Testis (tissue), 3 donors: Measurements from ENCODE around the gene MRAP2. TPM values are rescaled to one million over a fixed set of nuclear protein-coding genes. Genes with fewer than 3 reads are reported as not detected.

ENCODE experiments used
- DNase-seq: peaks from one replicate; pipeline ENCODE4 v3.0.0-alpha.2; 2019
- H3K27ac ChIP-seq, 2 donors: fragments of 200-600 bp; sonication (generic); one replicate each; pipeline ENCODE4 v1.5.1; 2019
- H3K27me3 ChIP-seq: fragments of 200-600 bp; sonication (generic); one replicate; pipeline ENCODE4 v1.5.1; 2019
- H3K36me3 ChIP-seq: fragments of 200-600 bp; sonication (generic); one replicate; pipeline ENCODE4 v1.5.1; 2017; ENCODE audit warnings: low read depth; ENCODE audit errors: missing control alignments
- H3K4me1 ChIP-seq: fragments of 200-600 bp; sonication (generic); one replicate; pipeline ENCODE4 v1.5.1; 2019
- H3K4me3 ChIP-seq, 2 donors: fragments of 200-600 bp; sonication (generic); one replicate each; pipeline ENCODE4 v1.5.1; 2017 to 2019
- H3K9me3 ChIP-seq: fragments of 200-600 bp; sonication (generic); one replicate; pipeline ENCODE4 v1.5.1; 2017
- CTCF ChIP-seq, 3 experiments: fragments of 450-650 bp in 2 of 3; fragments of 200-600 bp in 1 of 3; sonication (generic) in 1 of 3; IDR thresholded peaks; one replicate each; pipeline ENCODE4 v1.5.1; 2016 to 2019; ENCODE audit warnings: antibody characterized with exemption in 3 of 3, mild to moderate bottlenecking in 2 of 3, moderate library complexity in 1 of 3
- POLR2A ChIP-seq: fragments of 450-650 bp; IDR thresholded peaks from one replicate; pipeline ENCODE4 v1.6.1; 2017; ENCODE audit warnings: antibody characterized with exemption, mild to moderate bottlenecking, moderate library complexity
- WGBS, 2 donors: methylation state at CpG; one replicate each; pipeline ENCODE4 v1.1.5; 2018; 5-methylcytosine and 5-hydroxymethylcytosine counted together
- intact Hi-C: fragments of 100-400 bp; cut with DNase I; formaldehyde crosslinking; loops from one replicate; pipeline ENCODE4 v1.15.1; 2023; ENCODE audit warnings: low total_unique reads
- polyA plus RNA-seq: library from polyadenylated mRNA; stranded (reverse); fragments of 350-450 nt; fragmentation: Illumina TruSeq; extraction: RNeasy Lipid Tissue Mini Kit (QIAGEN cat#74804); gene quantifications from one replicate; pipeline ENCODE4 v1.2.3, GENCODE V29; 2014; ENCODE audit warnings: low read depth, low replicate concordance; ENCODE audit not compliant: insufficient read depth
- total RNA-seq, 2 donors: library from RNA; depleted of rRNA; stranded (reverse); fragments of >200 nt; gene quantifications; one replicate each; pipeline ENCODE4 v1.2.3, GENCODE V29; 2016

MRAP2 gene
- total and polyA plus RNA-seq, 3 donors from 2014 or later, result 3.2 to 5.4 (median 4.1) TPM

- TF ChIP-seq CTCF (IDR thresholded peaks at IDR 0.05), result no peak
- no peak for TF ChIP-seq POLR2A
- DNase-seq, result no peak
- Histone ChIP-seq H3K9me3 (no peaks in the 10 kb centered on the region), H3K4me1 (no peaks in the 10 kb centered on the region), H3K4me3 (no peak overlapping the region), H3K27ac (no peak overlapping the region), H3K36me3 (no peaks in the 10 kb centered on the region), H3K27me3 (no peaks in the 10 kb centered on the region)
- intact Hi-C loops, result no loop called here
Observed at GRCh38 chr6:83998021-83998584, 35.5 kb upstream of the MRAP2 start.

GRCh38 chr6:84001119-84001518 lies 32.5 kb upstream of the MRAP2 start:
- intact Hi-C loops, result no loop called here
- H3K4me1 ChIP-seq, result no peaks in the 10 kb centered on the region
- 84 to 89% methylated on average over 3 of the region's 3 CpGs for WGBS, 2 donors
- H3K27me3 ChIP-seq, result no peaks in the 10 kb centered on the region
- TF ChIP-seq CTCF (IDR thresholded peaks at IDR 0.05) (no peak), POLR2A (no peak)
- H3K9me3 ChIP-seq, result no peaks in the 10 kb centered on the region
- no peak for DNase-seq
- H3K36me3 ChIP-seq, result no peaks in the 10 kb centered on the region
- H3K27ac ChIP-seq, result no peak overlapping the region
- no peak overlapping the region for H3K4me3 ChIP-seq

- 84% methylated on average over 2 of the region's 2 CpGs for WGBS, 2 donors
- Histone ChIP-seq H3K27ac (no peak overlapping the region), H3K36me3 (no peaks in the 10 kb centered on the region), H3K27me3 (no peaks in the 10 kb centered on the region), H3K9me3 (no peaks in the 10 kb centered on the region), H3K4me3 (no peak overlapping the region), H3K4me1 (no peaks in the 10 kb centered on the region)
- no peak for DNase-seq
- intact Hi-C loops, result no loop called here
- TF ChIP-seq CTCF (IDR thresholded peaks at IDR 0.05), result no peak
- no peak for TF ChIP-seq POLR2A
Observed at GRCh38 chr6:84002226-84002625, 31.3 kb upstream of the MRAP2 start.

- H3K27ac ChIP-seq, result no peak overlapping the region
- H3K4me3 ChIP-seq, result no peak overlapping the region
- WGBS, 2 donors, result 19 to 47% methylated on average over 1 of the region's 1 CpG
- H3K9me3 ChIP-seq, result no peaks in the 10 kb centered on the region
- no peaks in the 10 kb centered on the region for H3K4me1 ChIP-seq
- no peaks in the 10 kb centered on the region for H3K27me3 ChIP-seq
- no peaks in the 10 kb centered on the region for H3K36me3 ChIP-seq
- intact Hi-C loops, result no loop called here
- DNase-seq, result no peak
- no peak for TF ChIP-seq POLR2A
- no peak for TF ChIP-seq CTCF (IDR thresholded peaks at IDR 0.05)
Observed at GRCh38 chr6:84003131-84003530, 30.4 kb upstream of the MRAP2 start.

GRCh38 chr6:84003654-84004053 lies 29.9 kb upstream of the MRAP2 start:
- Histone ChIP-seq H3K9me3 (no peaks in the 10 kb centered on the region), H3K36me3 (no peaks in the 10 kb centered on the region), H3K4me1 (no peaks in the 10 kb centered on the region), H3K27ac (no peak overlapping the region), H3K27me3 (no peaks in the 10 kb centered on the region), H3K4me3 (no peak overlapping the region)
- 34 to 43% methylated on average over 4 of the region's 4 CpGs for WGBS, 2 donors
- no peak for TF ChIP-seq POLR2A
- TF ChIP-seq CTCF (IDR thresholded peaks at IDR 0.05), result no peak
- intact Hi-C loops, result no loop called here
- DNase-seq, result no peak
